Caco-2 (cell line): Measurements from ENCODE around the gene CAMK2D. TPM values are rescaled to one million over a fixed set of nuclear protein-coding genes. Genes with fewer than 3 reads are reported as not detected.

Experiments
- BruUV-seq: library from RNA; stranded (reverse); fragments of 400-500 nt; replicated peaks from 2 replicates; lab custom pipeline; 2021; lab: Mats Ljungman, UMichigan
- CTCF ChIA-PET: fragments of 300-600 bp; sonication (Branson Sonifier 250); formaldehyde crosslinking; loops from one replicate; lab custom pipeline; 2022; ENCODE audit warnings: antibody characterized with exemption; lab: Charles Lee
- POLR2A ChIA-PET: fragments of 300-600 bp; sonication (Branson Sonifier 250); formaldehyde crosslinking; loops from one replicate; lab custom pipeline; 2022; ENCODE audit warnings: antibody characterized with exemption; lab: Charles Lee
- DNase-seq, 2 experiments: peaks; one replicate each; pipeline versions ENCODE4 v3.0.0 to v3.0.0-alpha.2; 2020 to 2022
- H3K27me3 ChIP-seq: replicated peaks from 2 replicates; pipeline ENCODE4 v1.6.0; 2011; ENCODE audit warnings: low read length; ENCODE audit not compliant: control insufficient read depth, insufficient read depth
- H3K36me3 ChIP-seq: 2 replicates; pipeline ENCODE4 v1.5.1; 2011; ENCODE audit warnings: low read length; ENCODE audit not compliant: control insufficient read depth, insufficient read depth
- H3K4me1 ChIP-seq: fragments of 250-450 bp; sonication (Bioruptor Pico); 2 replicates; pipeline ENCODE4 v1.5.1; 2020; ENCODE audit warnings: mild to moderate bottlenecking
- H3K4me3 ChIP-seq: 2 replicates; pipeline ENCODE4 v1.5.1; 2011; ENCODE audit warnings: low read depth, mild to moderate bottlenecking, control low read depth, low read length
- H3K9me3 ChIP-seq: fragments of 250-450 bp; sonication (Bioruptor Pico); 2 replicates; pipeline ENCODE4 v1.5.1; 2020; ENCODE audit warnings: mild to moderate bottlenecking, moderate library complexity
- H3K27ac Mint-ChIP-seq: one replicate; pipeline ENCODE4 v1.8.0; 2022; ENCODE audit warnings: mixed read lengths; ENCODE audit not compliant: unreplicated experiment
- H3K27me3 Mint-ChIP-seq: one replicate; pipeline ENCODE4 v1.8.0; 2022; ENCODE audit warnings: mixed read lengths; ENCODE audit not compliant: insufficient read depth, unreplicated experiment
- H3K36me3 Mint-ChIP-seq: one replicate; pipeline ENCODE4 v1.8.0; 2022; ENCODE audit warnings: mild to moderate bottlenecking, mixed read lengths; ENCODE audit not compliant: insufficient read depth, unreplicated experiment
- H3K4me1 Mint-ChIP-seq: one replicate; pipeline ENCODE4 v1.8.0; 2022; ENCODE audit warnings: low read depth, mixed read lengths; ENCODE audit not compliant: unreplicated experiment
- H3K4me3 Mint-ChIP-seq: one replicate; pipeline ENCODE4 v1.8.0; 2022; ENCODE audit warnings: mild to moderate bottlenecking, moderate library complexity, mixed read lengths; ENCODE audit not compliant: unreplicated experiment
- H3K9me3 Mint-ChIP-seq: one replicate; pipeline ENCODE4 v1.8.0; 2022; ENCODE audit warnings: mixed read lengths; ENCODE audit not compliant: unreplicated experiment
- CTCF ChIP-seq, 2 experiments: fragments of 200-600 bp in 1 of 2; IDR thresholded peaks; 1 replicate in 1 of 2; 2 replicates in 1 of 2; pipeline versions ENCODE4 v1.5.1 to v1.8.0; 2011 to 2022; ENCODE audit warnings: antibody characterized with exemption in 1 of 2, control low read depth in 1 of 2, inconsistent platforms in 1 of 2, low read depth in 1 of 2, low read length in 1 of 2, mild to moderate bottlenecking in 1 of 2, moderate library complexity in 1 of 2; ENCODE audit not compliant: insufficient read depth in 1 of 2, severe bottlenecking in 1 of 2, unreplicated experiment in 1 of 2
- intact Hi-C: fragments of 100-400 bp; cut with micrococcal nuclease; formaldehyde crosslinking; loops from one replicate; pipeline ENCODE4 v1.10.0; 2022; ENCODE audit not compliant: unreplicated experiment
- total RNA-seq: library from RNA; stranded (reverse); gene quantifications from 2 replicates; pipeline ENCODE4 v1.2.3, GENCODE V29; 2022

Gene CAMK2D
- total RNA-seq, 1 experiment from 2014 or later: 65.6 TPM

GRCh38 chr4:113750296-113750695 is 11.2 kb downstream of the CAMK2D start:
- Mint-ChIP-seq H3K4me1 (peaks cover 18% of the 10 kb centered on the region), H3K36me3 (peaks cover 20% of the 10 kb centered on the region), H3K4me3 (no peak overlapping the region), H3K27me3 (no peaks in the 10 kb centered on the region), H3K9me3 (no peaks in the 10 kb centered on the region), H3K27ac (peak overlapping the region; percentile 6)
- Histone ChIP-seq H3K4me1 (peaks cover 37% of the 10 kb centered on the region), H3K27me3 (no peaks in the 10 kb centered on the region), H3K9me3 (0 out of 2 replicates have a peak, but pooled peaks cover 3% of the 10 kb centered on the region), H3K36me3 (no peaks in the 10 kb centered on the region), H3K4me3 (no peak overlapping the region)
- CTCF ChIA-PET: no interaction called here
- no TSS peak for BruUV-seq
- POLR2A ChIA-PET: no interaction called here
- TF ChIP-seq CTCF (IDR thresholded peaks at IDR 0.05; ENCODE audit: insufficient read depth in 1 of 2, low read depth in 1 of 2, low read length in 1 of 2, severe bottlenecking in 1 of 2, unreplicated experiment in 1 of 2): no peak
- no peak for DNase-seq
- intact Hi-C loops: no loop called here

- H3K27ac Mint-ChIP-seq: no peak overlapping the region
- DNase-seq: no peak
- intact Hi-C loops: no loop called here
- POLR2A ChIA-PET: no interaction called here
- H3K36me3 Mint-ChIP-seq: peaks cover 20% of the 10 kb centered on the region
- H3K27me3 ChIP-seq: no peaks in the 10 kb centered on the region
- peaks cover 18% of the 10 kb centered on the region for H3K4me1 Mint-ChIP-seq
- H3K4me3 ChIP-seq: no peak overlapping the region
- CTCF ChIA-PET: no interaction called here
- H3K9me3 Mint-ChIP-seq: no peaks in the 10 kb centered on the region
- BruUV-seq: no TSS peak
- 0 out of 2 replicates have a peak, but pooled peaks cover 3% of the 10 kb centered on the region for H3K9me3 ChIP-seq
- no peak for TF ChIP-seq CTCF (IDR thresholded peaks at IDR 0.05; ENCODE audit: insufficient read depth in 1 of 2, low read depth in 1 of 2, low read length in 1 of 2, severe bottlenecking in 1 of 2, unreplicated experiment in 1 of 2)
- H3K36me3 ChIP-seq: no peaks in the 10 kb centered on the region
- H3K27me3 Mint-ChIP-seq: no peaks in the 10 kb centered on the region
- H3K4me1 ChIP-seq: peaks cover 49% of the 10 kb centered on the region
- H3K4me3 Mint-ChIP-seq: no peak overlapping the region
Observed at GRCh38 chr4:113749178-113749577, 12.4 kb downstream of the CAMK2D start.

- no TSS peak for BruUV-seq
- Histone ChIP-seq H3K4me1 (peaks cover 55% of the 10 kb centered on the region), H3K36me3 (no peaks in the 10 kb centered on the region), H3K4me3 (no peak overlapping the region), H3K27me3 (no peaks in the 10 kb centered on the region), H3K9me3 (0 out of 2 replicates have a peak, but pooled peaks cover 3% of the 10 kb centered on the region)
- Mint-ChIP-seq H3K27ac (peak overlapping the region; percentile 77), H3K9me3 (no peaks in the 10 kb centered on the region), H3K4me3 (peak overlapping the region; percentile 20), H3K36me3 (peaks cover 20% of the 10 kb centered on the region), H3K4me1 (peaks cover 18% of the 10 kb centered on the region), H3K27me3 (no peaks in the 10 kb centered on the region)
- ChIA-PET CTCF (no interaction called here), POLR2A (no interaction called here)
- intact Hi-C loops: no loop called here
- DNase-seq: no peak
- TF ChIP-seq CTCF (IDR thresholded peaks at IDR 0.05; ENCODE audit: insufficient read depth in 1 of 2, low read depth in 1 of 2, low read length in 1 of 2, severe bottlenecking in 1 of 2, unreplicated experiment in 1 of 2): no peak
Observed at GRCh38 chr4:113747949-113748348, 13.6 kb downstream of the CAMK2D start.
